Retinal pigment epithelial cell (primary cell): ENCODE data around the gene FFAR3.

ENCODE experiments used
- DNase-seq: peaks from one replicate; pipeline ENCODE4 v3.0.0-alpha.2; 2010; ENCODE audit warnings: low read depth
- H3K4me3 ChIP-seq: 2 replicates; pipeline ENCODE4 v1.5.1; 2011; ENCODE audit warnings: mild to moderate bottlenecking, low read length, control low read depth, moderate library complexity
- CTCF ChIP-seq: conservative IDR thresholded peaks from 2 replicates; pipeline ENCODE4 v1.5.1; 2011; ENCODE audit warnings: low read depth, low read length, control low read depth, inconsistent platforms

The FFAR3 gene

GRCh38 chr19:35330475-35330874, 27.8 kb upstream of the FFAR3 start:
- TF ChIP-seq CTCF, result no peak
- DNase-seq, result no peak
- H3K4me3 ChIP-seq, result no peak overlapping the region

- no peak for TF ChIP-seq CTCF
- DNase-seq, result no peak
- H3K4me3 ChIP-seq, result no peak overlapping the region
These were observed 26.6 kb upstream of the FFAR3 start for GRCh38 chr19:35331551-35332214.

GRCh38 chr19:35332817-35333216, 25.4 kb upstream of the FFAR3 start:
- H3K4me3 ChIP-seq, result no peak overlapping the region
- no peak for TF ChIP-seq CTCF
- DNase-seq, result no peak

- DNase-seq, result no peak
- no peak overlapping the region for H3K4me3 ChIP-seq
- no peak for TF ChIP-seq CTCF
These were observed 24.0 kb upstream of the FFAR3 start for GRCh38 chr19:35334144-35334753.

- H3K4me3 ChIP-seq, result no peak overlapping the region
- no peak for TF ChIP-seq CTCF
- DNase-seq, result no peak
These were observed 21.9 kb upstream of the FFAR3 start for GRCh38 chr19:35336166-35336955.

- no peak overlapping the region for H3K4me3 ChIP-seq
- no peak for DNase-seq
- TF ChIP-seq CTCF, result no peak
These were observed 20.9 kb upstream of the FFAR3 start for GRCh38 chr19:35337097-35337983.
